ENCODE data around the gene PACSIN2.
A peak's percentile ranks its signal among the peaks of the same experiment; 100 is the strongest.
"Not testable (repeated sequence)": the region's sequence is repeated elsewhere in the genome, so short reads cannot be mapped to it uniquely, and the experiment has no call there.

The PACSIN2 gene

GRCh38 chr22:42960531-42961399, 54.2 kb downstream of the PACSIN2 start:
- Mint-ChIP-seq H3K9me3 (no peaks in the 10 kb centered on the region), H3K27ac (no peak overlapping the region), H3K36me3 (peaks cover 19 to 45% of the 10 kb centered on the region in 2 donors), H3K4me1 (peaks cover 44 to 69% of the 10 kb centered on the region in 2 donors), H3K4me3 (no peak overlapping the region), H3K27me3 (no peaks in the 10 kb centered on the region)
- ATAC-seq (replicated peaks) (no peak), DNase-seq (no peak)

- Mint-ChIP-seq H3K36me3 (peaks cover 26 to 47% of the 10 kb centered on the region in 2 donors), H3K27ac (peak overlapping the region; percentile 26), H3K9me3 (peaks cover 0 to 1% of the 10 kb centered on the region in 2 donors), H3K4me1 (peaks cover 43 to 69% of the 10 kb centered on the region in 2 donors), H3K4me3 (peak overlapping the region in 1 of 2 donors; percentile 54), H3K27me3 (no peaks in the 10 kb centered on the region)
- ATAC-seq (replicated peaks): no peak
- no peak for DNase-seq
Observed at GRCh38 chr22:42959576-42960509, 55.1 kb downstream of the PACSIN2 start.

- Mint-ChIP-seq H3K36me3 (peaks cover 27 to 45% of the 10 kb centered on the region in 2 donors), H3K4me1 (peaks cover 38 to 61% of the 10 kb centered on the region in 2 donors), H3K9me3 (peaks cover 0 to 1% of the 10 kb centered on the region in 2 donors), H3K4me3 (no peak overlapping the region), H3K27me3 (no peaks in the 10 kb centered on the region), H3K27ac (peak overlapping the region; percentile 44)
- DNase-seq (no peak), ATAC-seq (replicated peaks) (no peak)
Observed at GRCh38 chr22:42958937-42959336, 56.0 kb downstream of the PACSIN2 start.

GRCh38 chr22:42957958-42958357, 57.0 kb downstream of the PACSIN2 start:
- H3K4me1 Mint-ChIP-seq: peaks cover 31 to 61% of the 10 kb centered on the region in 2 donors
- ATAC-seq (replicated peaks) (no peak), DNase-seq (no peak)
- peaks cover 20 to 39% of the 10 kb centered on the region in 2 donors for H3K36me3 Mint-ChIP-seq
- no peaks in the 10 kb centered on the region for H3K27me3 Mint-ChIP-seq
- no peak overlapping the region for H3K4me3 Mint-ChIP-seq
- no peak overlapping the region for H3K27ac Mint-ChIP-seq
- peaks cover 0 to 1% of the 10 kb centered on the region in 2 donors for H3K9me3 Mint-ChIP-seq

- ATAC-seq (replicated peaks): no peak
- H3K4me1 Mint-ChIP-seq: peaks cover 28 to 62% of the 10 kb centered on the region in 2 donors
- H3K27me3 Mint-ChIP-seq: no peaks in the 10 kb centered on the region
- no peak overlapping the region for H3K27ac Mint-ChIP-seq
- no peak for DNase-seq
- no peak overlapping the region for H3K4me3 Mint-ChIP-seq
- peaks cover 0 to 1% of the 10 kb centered on the region in 2 donors for H3K9me3 Mint-ChIP-seq
- peaks cover 17 to 37% of the 10 kb centered on the region in 2 donors for H3K36me3 Mint-ChIP-seq
Observed at GRCh38 chr22:42957544-42957943, 57.4 kb downstream of the PACSIN2 start.

- Mint-ChIP-seq H3K4me3 (no peak overlapping the region), H3K27ac (no peak overlapping the region), H3K36me3 (peaks cover 17 to 37% of the 10 kb centered on the region in 2 donors), H3K9me3 (peaks cover 0 to 1% of the 10 kb centered on the region in 2 donors), H3K27me3 (no peaks in the 10 kb centered on the region), H3K4me1 (peaks cover 26 to 54% of the 10 kb centered on the region in 2 donors)
- DNase-seq (no peak), ATAC-seq (replicated peaks) (no peak)
Observed at GRCh38 chr22:42955848-42956247, 59.1 kb downstream of the PACSIN2 start.

- Mint-ChIP-seq H3K27me3 (no peaks in the 10 kb centered on the region), H3K36me3 (peaks cover 17 to 37% of the 10 kb centered on the region in 2 donors), H3K4me1 (peaks cover 25 to 48% of the 10 kb centered on the region in 2 donors), H3K27ac (no peak overlapping the region), H3K9me3 (peaks cover 0 to 1% of the 10 kb centered on the region in 2 donors), H3K4me3 (no peak overlapping the region)
- ATAC-seq (replicated peaks) (no peak), DNase-seq (no peak)
Observed at GRCh38 chr22:42955087-42955635, 59.8 kb downstream of the PACSIN2 start.

- H3K36me3 Mint-ChIP-seq: peaks cover 17 to 27% of the 10 kb centered on the region in 2 donors
- DNase-seq; H3K9me3 Mint-ChIP-seq; H3K4me3 Mint-ChIP-seq; H3K27me3 Mint-ChIP-seq; H3K27ac Mint-ChIP-seq; ATAC-seq (replicated peaks): not testable (repeated sequence)
- H3K4me1 Mint-ChIP-seq: peaks cover 17 to 34% of the 10 kb centered on the region in 2 donors
Observed at GRCh38 chr22:42953751-42954150, 61.2 kb downstream of the PACSIN2 start.

- no peak overlapping the region for H3K27ac Mint-ChIP-seq
Observed at GRCh38 chr22:42951093-42951710, 63.7 kb downstream of the PACSIN2 start.

GRCh38 chr22:42950281-42950680, 64.7 kb downstream of the PACSIN2 start:
- ATAC-seq (replicated peaks): no peak
- Mint-ChIP-seq H3K9me3 (no peaks in the 10 kb centered on the region), H3K27ac (no peak overlapping the region), H3K27me3 (no peaks in the 10 kb centered on the region), H3K4me3 (no peak overlapping the region), H3K4me1 (peaks cover 34 to 49% of the 10 kb centered on the region in 2 donors), H3K36me3 (peaks cover 14 to 32% of the 10 kb centered on the region in 2 donors)
- no peak for DNase-seq

More at GRCh38 chr22:42951093-42951710, 63.7 kb downstream of the PACSIN2 start:
- Mint-ChIP-seq H3K36me3 (peaks cover 16 to 31% of the 10 kb centered on the region in 2 donors), H3K9me3 (peaks cover 0 to 1% of the 10 kb centered on the region in 2 donors), H3K4me1 (peaks cover 30 to 46% of the 10 kb centered on the region in 2 donors), H3K27me3 (no peaks in the 10 kb centered on the region), H3K4me3 (no peak overlapping the region)
- ATAC-seq (replicated peaks) (no peak), DNase-seq (no peak)

GRCh38 chr22:42949159-42949558, 65.8 kb downstream of the PACSIN2 start:
- no peak for DNase-seq
- Mint-ChIP-seq H3K27ac (no peak overlapping the region), H3K27me3 (no peaks in the 10 kb centered on the region), H3K36me3 (peaks cover 11 to 25% of the 10 kb centered on the region in 2 donors), H3K4me1 (peaks cover 32 to 48% of the 10 kb centered on the region in 2 donors), H3K9me3 (no peaks in the 10 kb centered on the region), H3K4me3 (no peak overlapping the region)
- ATAC-seq (replicated peaks): no peak

- Mint-ChIP-seq H3K27ac (no peak overlapping the region), H3K36me3 (peaks cover 9 to 23% of the 10 kb centered on the region in 2 donors), H3K9me3 (no peaks in the 10 kb centered on the region), H3K27me3 (no peaks in the 10 kb centered on the region), H3K4me3 (no peak overlapping the region), H3K4me1 (peaks cover 32 to 42% of the 10 kb centered on the region in 2 donors)
- DNase-seq (no peak), ATAC-seq (replicated peaks) (no peak)
Observed at GRCh38 chr22:42948294-42948693, 66.7 kb downstream of the PACSIN2 start.

GRCh38 chr22:42947211-42947990, 67.5 kb downstream of the PACSIN2 start:
- H3K4me1 Mint-ChIP-seq: peaks cover 30 to 35% of the 10 kb centered on the region in 2 donors
- H3K27ac Mint-ChIP-seq: peak overlapping the region; percentile 20
- no peak overlapping the region for H3K4me3 Mint-ChIP-seq
- no peaks in the 10 kb centered on the region for H3K9me3 Mint-ChIP-seq
- ATAC-seq (replicated peaks) (no peak), DNase-seq (no peak)
- peaks cover 9 to 25% of the 10 kb centered on the region in 2 donors for H3K36me3 Mint-ChIP-seq
- H3K27me3 Mint-ChIP-seq: no peaks in the 10 kb centered on the region

Measured in stimulated activated naive B cell treated with anti-CD40 and anti-IgM and Interleukin-4, amounts not matched to agents 10 μg/mL and 1 μg/mL and 100 μg/mL, for 72 hours (primary cell).